Coronary artery (tissue), 2 donors: ENCODE data around the gene SRA1.

Experiments used
- DNase-seq: peaks from one replicate; pipeline ENCODE4 v3.0.0-alpha.2; 2017; ENCODE audit warnings: low spot score
- H3K27ac ChIP-seq, 2 donors: fragments of 200-600 bp; sonication (generic); one replicate each; pipeline ENCODE4 v1.5.1; 2016 to 2019
- H3K4me3 ChIP-seq: fragments of 200-600 bp; sonication (generic); 2 replicates; pipeline ENCODE4 v1.5.1; 2016; ENCODE audit warnings: mild to moderate bottlenecking, moderate library complexity
- CTCF ChIP-seq: fragments of 200-600 bp; sonication (generic); IDR thresholded peaks from one replicate; pipeline ENCODE4 v1.5.1; 2019; ENCODE audit warnings: antibody characterized with exemption

Gene SRA1

GRCh38 chr5:140566665-140567064 lies 9.4 kb upstream of the SRA1 start:
- no peak for TF ChIP-seq CTCF
- DNase-seq: no peak
- Histone ChIP-seq H3K4me3 (no peak overlapping the region), H3K27ac (no peak overlapping the region)

GRCh38 chr5:140565780-140566095 lies 8.5 kb upstream of the SRA1 start:
- no peak for DNase-seq
- TF ChIP-seq CTCF: no peak
- peak overlapping the region; percentile 78 for H3K4me3 ChIP-seq
- no peak overlapping the region for H3K27ac ChIP-seq

GRCh38 chr5:140565024-140565779 lies 7.9 kb upstream of the SRA1 start:
- DNase-seq: no peak
- Histone ChIP-seq H3K27ac (peak overlapping the region; percentile 88 to 95), H3K4me3 (peak overlapping the region; percentile 78)
- no peak for TF ChIP-seq CTCF

GRCh38 chr5:140564196-140565023 lies 7.1 kb upstream of the SRA1 start, which contains the start of the genes APBB3 and SLC35A4:
Gene APBB3, minus strand, starts transcription at chr5:140564598. Its CDS starts 353 bp downstream, at chr5:140564245.
Gene SLC35A4, plus strand, starts transcription at chr5:140564828. Its CDS starts 2,342 bp downstream, at chr5:140567170.
- peak within 1 kb of the TSS; percentile 88 to 95 for H3K27ac ChIP-seq
- TF ChIP-seq CTCF: no peak
- peak within 1 kb of the TSS; percentile 78 for H3K4me3 ChIP-seq
- peak; percentile 99 for DNase-seq

GRCh38 chr5:140563596-140563995 lies 6.3 kb upstream of the SRA1 start:
- H3K27ac ChIP-seq: peak overlapping the region; percentile 88 to 95
- H3K4me3 ChIP-seq: peak overlapping the region; percentile 78
- DNase-seq: peak; percentile 77
- TF ChIP-seq CTCF: no peak

- H3K27ac ChIP-seq: no peak overlapping the region
- no peak for TF ChIP-seq CTCF
- no peak overlapping the region for H3K4me3 ChIP-seq
- DNase-seq: no peak
These were observed 4.7 kb upstream of the SRA1 start for GRCh38 chr5:140561753-140562523.
